ENCODE results near the gene ALKBH2. TPM values are rescaled to one million over a fixed set of nuclear protein-coding genes. Genes with fewer than 3 reads are reported as not detected.

ALKBH2 gene
- 14.0 and 15.7 TPM in 2 replicates for total RNA-seq

DNA sequence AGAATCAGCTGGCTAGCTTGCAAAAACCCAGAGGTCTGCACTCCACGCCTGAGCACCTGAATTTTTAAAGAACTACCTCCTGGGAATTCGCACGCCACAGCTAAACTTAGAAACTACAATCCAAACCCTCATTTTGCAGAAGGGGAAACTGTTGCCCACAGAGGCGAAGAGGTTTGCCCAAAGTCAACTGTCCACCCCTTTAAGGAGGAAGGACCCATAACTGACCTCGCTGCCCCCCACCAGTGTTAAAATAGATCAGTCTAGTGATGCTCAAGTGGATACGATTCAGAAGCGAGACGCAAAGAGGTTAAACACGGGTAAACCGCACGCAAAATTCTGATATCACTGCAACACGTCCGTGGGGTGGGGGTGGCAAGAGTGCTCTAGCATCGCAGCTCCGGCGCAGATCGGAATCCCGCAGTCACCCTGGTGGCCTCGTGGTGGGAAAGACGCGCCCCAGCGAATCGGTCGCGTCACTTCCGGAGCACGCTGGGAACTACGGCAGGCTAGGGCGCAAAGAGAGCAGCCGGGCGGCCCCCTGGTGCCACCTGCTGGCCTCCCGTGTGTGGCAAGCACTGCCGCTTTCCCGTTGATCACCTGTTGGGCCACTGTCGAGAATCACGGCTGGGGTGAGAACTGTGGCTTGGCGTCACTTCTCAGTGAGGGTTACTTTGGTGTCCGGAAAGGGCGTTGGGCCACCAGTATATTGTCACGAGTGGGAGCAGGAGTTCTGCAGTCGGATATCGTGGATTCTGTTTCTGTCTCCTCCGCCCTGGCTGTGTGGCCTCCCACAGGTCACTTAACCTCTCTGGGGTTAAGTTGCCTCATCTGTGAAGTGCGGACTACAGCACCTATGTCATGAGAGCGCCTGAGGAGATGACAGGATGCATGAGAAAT is at the start of gene ALKBH2:
ALKBH2 (minus strand) TSS at position 451 of the 897 bp plus-strand sequence. CDS start 686 bp downstream, outside the sequence.

GRCh38 chr12:109115758-109116610 is 22.7 kb upstream of the ALKBH2 start, which contains the start of gene ACACB:
TSS of gene ACACB (plus strand) at chr12:109116587. CDS start at chr12:109139406, 22,819 bp downstream.

GRCh38 chr12:109097435-109098182 is 4.3 kb upstream of the ALKBH2 start, which contains the start of gene UNG:
TSS of gene UNG (plus strand) at chr12:109097597. CDS start at chr12:109097680, 83 bp downstream.

GRCh38 chr12:109052414-109053323 is 40.6 kb downstream of the ALKBH2 start, which contains the start of gene USP30:
TSS of gene USP30 (plus strand) at chr12:109052576. CDS start at chr12:109052679, 103 bp downstream.

Other genes starting within 250 kb of the ALKBH2 start
- gene SSH1, start 235.9 kb downstream of the ALKBH2 start, total RNA-seq = 22.6 and 58.2 TPM in 2 replicates
- not detected in 2 replicates for gene DAO, start 213.4 kb downstream of the ALKBH2 start, total RNA-seq
- not detected in 2 replicates for gene SVOP, start 72.4 kb downstream of the ALKBH2 start, total RNA-seq
- gene USP30, start 40.9 kb downstream of the ALKBH2 start, total RNA-seq = 5.4 and 5.9 TPM in 2 replicates
- 18.5 and 18.7 TPM in 2 replicates for gene UNG, start 4.1 kb upstream of the ALKBH2 start, total RNA-seq
- 4.5 and 4.7 TPM in 2 replicates for gene ACACB, start 23.1 kb upstream of the ALKBH2 start, total RNA-seq
- not detected in 2 replicates for gene FOXN4, start 215.8 kb upstream of the ALKBH2 start, total RNA-seq

Data from smooth muscle cell of the umbilical artery (primary cell).